Neutrophil (primary cell): ENCODE measurements around the gene SRP68.

ENCODE experiments used
- H3K27ac ChIP-seq: fragments of 200-600 bp; sonication (generic); 2 replicates; pipeline ENCODE4 v1.5.1; 2016; ENCODE audit warnings: mild to moderate bottlenecking, moderate library complexity
- H3K27me3 ChIP-seq: fragments of 200-600 bp; sonication (generic); 2 replicates; pipeline ENCODE4 v1.6.0; 2016; ENCODE audit warnings: mild to moderate bottlenecking
- H3K36me3 ChIP-seq: fragments of 200-600 bp; sonication (generic); 2 replicates; pipeline ENCODE4 v1.5.1; 2017
- H3K4me1 ChIP-seq, 2 experiments: fragments of 200-600 bp in 1 of 2; sonication (generic) in 1 of 2; 1 replicate in 1 of 2; 2 replicates in 1 of 2; pipeline versions ENCODE4 v1.5.1 to v1.6.1; 2013 to 2016; ENCODE audit warnings: low read depth in 1 of 2, low read length in 1 of 2, mild to moderate bottlenecking in 1 of 2, moderate library complexity in 1 of 2; ENCODE audit not compliant: control insufficient read depth in 1 of 2, insufficient read depth in 1 of 2
- H3K4me3 ChIP-seq, 2 experiments: fragments of 200-600 bp in 1 of 2; sonication (generic) in 1 of 2; 1 replicate in 1 of 2; 2 replicates in 1 of 2; pipeline ENCODE4 v1.5.1; 2013 to 2016; ENCODE audit warnings: low read depth in 1 of 2, low read length in 1 of 2, mild to moderate bottlenecking in 1 of 2, moderate library complexity in 1 of 2
- H3K9me3 ChIP-seq: fragments of 200-600 bp; sonication (generic); 2 replicates; pipeline ENCODE4 v1.5.1; 2016
- TF ChIP-seq, protein P1 (sequence below): fragments of 200-600 bp; sonication (generic); IDR thresholded peaks from 2 replicates; pipeline ENCODE4 v1.5.1; 2016; ENCODE audit warnings: antibody characterized with exemption

The SRP68 gene

DNA sequence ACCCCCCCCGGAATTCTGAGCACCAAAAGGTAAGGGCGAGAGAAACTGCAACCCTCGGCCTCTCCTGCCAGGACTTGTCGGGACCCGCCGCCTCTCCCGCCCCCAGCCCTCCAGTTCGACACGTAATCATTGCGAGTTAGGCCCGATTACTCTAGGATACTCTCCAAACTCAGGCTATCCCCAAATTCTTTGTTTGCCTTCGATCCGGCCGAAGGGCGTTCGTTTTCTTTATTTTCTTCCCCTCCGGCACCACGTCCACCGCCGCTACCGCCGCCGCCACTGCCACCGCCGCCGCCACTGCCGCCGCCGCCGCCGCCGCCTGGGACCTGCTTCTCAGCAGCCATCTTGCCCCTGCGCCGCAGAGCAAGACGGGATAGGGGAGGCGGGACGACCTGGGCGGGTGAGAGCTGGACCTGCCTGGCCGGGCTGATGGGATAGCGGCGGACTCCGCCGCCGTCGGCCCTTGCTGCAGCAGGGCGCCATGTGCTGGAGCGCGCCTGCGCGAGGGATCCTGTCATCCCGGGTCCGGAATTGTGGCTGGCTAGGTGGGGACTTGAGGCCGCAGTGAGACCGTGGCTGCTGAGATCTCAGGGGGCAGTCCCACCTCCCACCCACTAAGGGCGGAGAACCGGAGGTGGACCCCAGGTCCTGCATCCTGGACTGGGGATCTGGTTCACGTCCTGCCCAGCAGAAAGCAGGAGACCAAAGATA is at the start of gene SRP68:
Gene SRP68 (minus strand): TSS at position 370 of the 711 bp plus-strand sequence. CDS start 26 bp downstream, at position 344.
- TF ChIP-seq, protein P1, sequence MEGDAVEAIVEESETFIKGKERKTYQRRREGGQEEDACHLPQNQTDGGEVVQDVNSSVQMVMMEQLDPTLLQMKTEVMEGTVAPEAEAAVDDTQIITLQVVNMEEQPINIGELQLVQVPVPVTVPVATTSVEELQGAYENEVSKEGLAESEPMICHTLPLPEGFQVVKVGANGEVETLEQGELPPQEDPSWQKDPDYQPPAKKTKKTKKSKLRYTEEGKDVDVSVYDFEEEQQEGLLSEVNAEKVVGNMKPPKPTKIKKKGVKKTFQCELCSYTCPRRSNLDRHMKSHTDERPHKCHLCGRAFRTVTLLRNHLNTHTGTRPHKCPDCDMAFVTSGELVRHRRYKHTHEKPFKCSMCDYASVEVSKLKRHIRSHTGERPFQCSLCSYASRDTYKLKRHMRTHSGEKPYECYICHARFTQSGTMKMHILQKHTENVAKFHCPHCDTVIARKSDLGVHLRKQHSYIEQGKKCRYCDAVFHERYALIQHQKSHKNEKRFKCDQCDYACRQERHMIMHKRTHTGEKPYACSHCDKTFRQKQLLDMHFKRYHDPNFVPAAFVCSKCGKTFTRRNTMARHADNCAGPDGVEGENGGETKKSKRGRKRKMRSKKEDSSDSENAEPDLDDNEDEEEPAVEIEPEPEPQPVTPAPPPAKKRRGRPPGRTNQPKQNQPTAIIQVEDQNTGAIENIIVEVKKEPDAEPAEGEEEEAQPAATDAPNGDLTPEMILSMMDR: no peak
- Histone ChIP-seq H3K36me3 (peaks cover 8% of the 10 kb centered on the region), H3K4me3 (peak within 1 kb of the TSS; percentile 75 to 78), H3K27me3 (peaks cover 41% of the 10 kb centered on the region), H3K9me3 (no peaks in the 10 kb centered on the region), H3K27ac (peak within 1 kb of the TSS; percentile 62), H3K4me1 (peaks cover 48 to 50% of the 10 kb centered on the region in 2 experiments)

- Histone ChIP-seq H3K27ac (no peak overlapping the region), H3K4me3 (peak overlapping the region; percentile 45 to 59), H3K4me1 (peaks cover 7 to 10% of the 10 kb centered on the region in 2 experiments), H3K27me3 (peaks cover 13% of the 10 kb centered on the region), H3K9me3 (no peaks in the 10 kb centered on the region), H3K36me3 (no peaks in the 10 kb centered on the region)
- TF ChIP-seq, protein P1: no peak
Measured at GRCh38 chr17:76121932-76122430, 49.7 kb upstream of the SRP68 start.

- no peaks in the 10 kb centered on the region for H3K36me3 ChIP-seq
- H3K9me3 ChIP-seq: no peaks in the 10 kb centered on the region
- H3K4me1 ChIP-seq: peaks cover 7 to 10% of the 10 kb centered on the region in 2 experiments
- H3K27me3 ChIP-seq: peaks cover 9% of the 10 kb centered on the region
- H3K27ac ChIP-seq: no peak overlapping the region
- TF ChIP-seq, protein P1: no peak
- no peak overlapping the region for H3K4me3 ChIP-seq
Measured at GRCh38 chr17:76120658-76121008, 48.3 kb upstream of the SRP68 start.

- peaks cover 9% of the 10 kb centered on the region for H3K27me3 ChIP-seq
- H3K27ac ChIP-seq: no peak overlapping the region
- no peaks in the 10 kb centered on the region for H3K36me3 ChIP-seq
- peaks cover 7 to 10% of the 10 kb centered on the region in 2 experiments for H3K4me1 ChIP-seq
- H3K4me3 ChIP-seq: no peak overlapping the region
- H3K9me3 ChIP-seq: no peaks in the 10 kb centered on the region
- TF ChIP-seq, protein P1: no peak
Measured at GRCh38 chr17:76119409-76120371, 47.4 kb upstream of the SRP68 start.

DNA sequence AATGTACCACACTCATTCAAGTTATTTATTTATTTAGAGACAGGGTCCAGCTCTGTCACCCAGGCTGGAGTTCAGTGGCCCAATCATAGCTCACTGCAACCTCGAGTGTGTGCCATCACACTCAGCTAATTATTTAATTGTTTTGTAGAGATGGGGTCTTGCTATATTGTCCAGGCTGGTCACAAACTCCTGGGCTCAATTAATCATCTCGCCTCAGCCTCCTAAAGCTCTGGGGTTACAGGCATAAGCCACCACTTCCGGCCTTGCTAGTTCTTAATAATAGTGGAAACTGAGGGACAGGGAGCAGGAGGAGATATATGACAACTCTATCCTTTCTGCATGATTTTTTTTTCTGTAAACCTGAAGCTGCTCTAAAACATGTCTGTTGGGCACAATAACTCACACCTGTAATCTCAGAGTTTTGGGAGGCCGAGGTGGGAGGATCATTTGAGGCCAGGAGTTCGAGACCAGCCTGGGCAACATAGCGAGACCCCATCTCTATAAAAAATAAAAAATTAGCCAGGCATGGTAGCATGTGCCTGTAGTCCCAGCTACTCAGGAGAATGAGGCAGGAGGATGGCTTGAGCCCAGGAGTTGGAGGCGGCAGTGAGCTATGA is 42.9 kb upstream of the SRP68 start:
- Histone ChIP-seq H3K27ac (no peak overlapping the region), H3K4me1 (no peaks in the 10 kb centered on the region)
- TF ChIP-seq, protein P1: no peak

More for the DNA sequence above, 42.9 kb upstream of the SRP68 start:
- Histone ChIP-seq H3K36me3 (no peaks in the 10 kb centered on the region), H3K27me3 (no peaks in the 10 kb centered on the region), H3K4me3 (no peak overlapping the region), H3K9me3 (no peaks in the 10 kb centered on the region)
